GM19035 (cell line): ENCODE results near the gene ZBTB7C.

Source experiments
- ATAC-seq: cut with Tn5 transposase; IDR thresholded peaks from one replicate; pipeline ENCODE4 v1.9.1; 2021; ENCODE audit not compliant: unreplicated experiment

Gene ZBTB7C

DNA sequence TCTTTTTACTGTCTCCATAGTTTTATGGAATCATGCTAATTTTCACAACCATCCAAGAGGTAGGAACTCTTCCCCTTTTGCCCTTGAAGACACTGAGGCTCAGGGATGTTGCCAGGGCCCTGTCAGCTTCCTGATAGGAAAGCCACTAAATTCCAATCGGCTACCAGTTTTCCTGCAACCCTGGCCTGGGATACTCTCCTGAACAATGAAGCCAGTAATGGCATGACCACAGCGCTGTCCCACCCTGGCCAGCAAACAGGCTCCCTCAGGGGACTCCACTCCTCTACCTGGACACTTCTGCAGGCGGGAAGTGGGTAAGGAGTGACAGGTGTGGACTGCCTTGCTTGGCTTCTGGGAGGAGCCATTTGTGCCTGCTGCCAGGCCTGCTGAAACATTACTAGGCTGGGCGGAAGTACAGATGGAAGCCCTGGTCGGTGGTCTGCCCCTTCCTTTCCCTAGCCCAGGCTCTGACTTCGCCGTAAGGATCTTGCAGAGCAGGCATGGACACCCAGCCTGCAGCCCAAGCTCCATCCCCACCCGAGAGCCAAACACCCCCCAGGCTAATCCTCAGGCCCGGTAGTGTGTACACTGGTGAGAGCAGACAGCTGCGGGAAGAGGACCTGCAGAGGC lies 400.0 kb downstream of the ZBTB7C start:
- ATAC-seq, result no peak

DNA sequence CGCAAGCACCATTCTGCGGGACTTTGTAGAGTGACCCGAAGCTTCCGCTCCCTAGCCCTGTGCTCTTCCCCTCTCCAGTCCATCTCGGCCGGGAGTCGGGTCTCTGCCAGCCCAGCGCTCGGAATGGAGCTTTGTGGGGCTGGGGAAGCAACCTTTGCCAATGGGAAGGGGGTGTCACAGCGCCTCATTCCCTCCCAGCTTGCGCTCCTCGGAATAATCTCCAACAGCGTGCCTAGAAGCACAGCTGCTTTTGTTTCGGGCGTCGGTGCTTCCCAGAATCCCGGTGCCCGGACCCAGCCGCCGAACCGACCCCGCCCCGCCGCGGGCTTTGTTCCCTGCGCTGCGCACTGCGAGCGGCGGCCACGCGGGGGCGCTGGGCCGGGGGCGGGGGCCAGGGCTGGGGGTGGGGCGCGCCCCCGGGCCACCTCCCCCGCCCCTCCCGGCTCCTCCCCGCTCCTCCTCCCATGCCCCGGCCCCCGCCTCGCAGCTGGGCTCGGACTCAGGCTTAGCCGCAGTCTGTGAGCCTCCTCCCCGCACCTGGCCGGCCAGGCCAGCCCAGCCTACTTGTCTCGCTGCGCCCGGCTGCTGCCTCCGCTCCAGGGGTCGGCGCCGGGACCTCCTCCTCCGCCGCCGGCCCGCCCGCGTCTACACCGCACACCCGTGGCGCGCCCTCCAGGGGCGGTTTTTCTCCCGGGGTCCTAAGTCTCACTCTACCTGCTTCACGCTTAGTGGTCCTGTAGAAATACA lies 401.1 kb downstream of the ZBTB7C start:
- ATAC-seq, result no peak

DNA sequence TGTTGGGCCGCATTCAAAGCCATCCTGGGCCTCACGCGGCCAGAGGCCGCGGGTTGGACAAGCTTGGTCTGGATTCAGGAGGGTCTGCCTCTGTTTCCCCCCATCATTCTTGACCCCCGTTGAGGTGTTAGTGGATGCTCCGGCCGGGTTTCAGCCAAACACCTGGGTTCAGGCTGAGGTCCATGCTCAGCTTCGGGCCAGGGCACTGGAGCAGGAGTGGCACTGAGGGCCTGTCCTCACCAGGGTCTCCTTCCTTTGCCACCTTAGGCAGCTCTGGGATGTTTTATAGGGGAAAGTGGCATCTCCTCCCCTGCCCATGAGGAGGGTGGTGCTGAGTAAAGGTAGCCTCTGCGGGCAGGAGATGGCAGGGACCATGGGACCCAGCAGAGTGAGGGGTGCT lies 401.8 kb downstream of the ZBTB7C start:
- no peak for ATAC-seq

DNA sequence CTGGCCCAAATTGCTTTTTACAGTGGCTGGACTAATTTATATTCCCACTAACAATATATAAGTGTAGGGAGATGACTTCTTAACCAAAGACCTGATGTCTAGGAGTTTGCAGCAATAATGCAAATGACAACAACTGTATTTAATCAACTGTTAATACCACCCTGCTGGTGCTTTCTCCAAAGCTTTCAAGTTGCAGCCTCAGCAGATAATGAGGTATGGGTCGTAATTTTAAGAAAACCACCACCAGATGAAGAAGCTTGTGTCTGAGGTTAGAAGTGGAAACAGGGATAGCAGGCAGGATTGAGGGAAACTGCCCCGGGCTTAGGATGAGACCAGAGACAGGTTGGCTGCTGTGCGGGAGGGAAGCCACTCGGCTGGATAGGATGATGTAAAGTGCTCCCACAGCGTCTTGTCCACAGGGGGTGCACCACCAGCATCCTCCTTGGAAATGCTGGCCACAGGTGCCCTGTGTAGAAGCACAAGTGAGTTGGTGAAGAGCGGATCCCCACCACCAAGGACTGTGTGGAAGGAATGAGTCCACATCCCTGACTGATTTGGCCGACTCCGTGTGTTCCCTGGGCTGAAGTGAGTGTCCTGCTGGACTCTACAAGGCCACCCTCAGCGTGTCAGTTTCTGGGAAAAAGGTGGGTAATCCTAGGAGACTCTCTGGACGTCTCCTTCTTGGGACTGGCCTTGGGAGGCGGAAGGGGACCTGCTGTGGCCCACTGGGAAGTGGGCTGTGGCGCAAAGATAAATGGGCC lies 402.6 kb downstream of the ZBTB7C start:
- ATAC-seq, result no peak

DNA sequence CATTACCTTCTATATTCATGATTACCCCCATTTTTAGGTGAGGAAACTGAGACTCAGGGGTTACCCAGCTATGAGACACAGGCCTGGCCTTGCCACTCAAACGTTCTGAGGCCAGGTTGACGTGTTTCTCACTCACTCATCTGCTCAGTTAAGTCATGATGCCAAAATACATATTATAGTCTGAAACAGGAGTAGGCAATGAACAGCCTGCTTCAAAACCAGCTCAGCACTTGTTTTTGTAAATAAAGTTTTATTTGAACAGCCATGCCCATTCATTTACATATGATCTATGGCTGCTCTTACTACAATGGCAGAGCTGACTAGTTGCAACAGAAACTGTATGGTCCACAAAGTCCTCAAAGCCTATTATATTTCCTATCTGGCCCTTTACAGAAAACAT lies 404.6 kb downstream of the ZBTB7C start:
- no peak for ATAC-seq

DNA sequence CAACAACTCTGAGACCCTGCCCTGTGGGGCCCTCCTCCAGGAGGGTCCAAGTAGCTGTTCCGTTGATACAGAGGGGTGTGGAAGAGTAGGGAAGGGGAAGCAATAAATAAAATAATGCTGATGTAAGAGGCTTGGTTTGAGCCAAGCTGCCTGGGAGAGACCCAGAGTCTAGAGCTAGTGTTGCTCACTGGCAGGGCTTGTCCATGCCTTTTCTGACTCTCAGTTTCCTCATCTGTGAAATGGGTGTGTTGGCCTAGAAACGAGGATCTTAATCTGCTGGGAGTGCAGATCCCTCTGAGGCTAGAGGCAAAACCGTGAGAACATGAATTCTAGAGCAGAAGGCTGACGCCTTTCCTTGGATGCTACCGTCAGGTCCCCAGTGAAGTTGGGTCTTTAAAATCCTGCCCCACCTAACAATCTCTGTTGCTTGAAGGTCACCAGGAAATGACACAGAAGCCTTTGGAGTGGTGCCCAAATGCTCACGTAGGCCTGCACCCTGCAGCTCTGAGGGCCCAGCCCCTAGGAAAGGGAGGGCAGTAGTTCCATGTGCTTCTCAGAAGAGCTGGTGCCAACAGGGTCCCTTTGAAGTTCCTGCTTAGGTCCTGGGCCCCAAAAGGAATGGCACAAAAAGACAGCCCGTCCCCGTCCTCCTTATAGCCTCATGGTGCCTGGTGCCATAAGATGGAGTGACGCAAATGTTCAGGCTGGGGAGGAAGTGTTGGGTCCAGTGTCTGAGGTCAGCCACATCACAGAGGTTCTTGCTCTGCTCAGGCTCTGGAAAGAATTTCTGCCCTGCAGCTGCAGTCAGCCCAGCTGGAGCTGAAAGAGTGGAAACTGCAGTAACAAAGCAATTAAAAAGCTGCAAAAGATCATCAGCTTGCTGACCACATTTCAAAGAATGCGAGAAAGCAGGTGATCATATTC lies 405.5 kb downstream of the ZBTB7C start:
- ATAC-seq, result no peak

DNA sequence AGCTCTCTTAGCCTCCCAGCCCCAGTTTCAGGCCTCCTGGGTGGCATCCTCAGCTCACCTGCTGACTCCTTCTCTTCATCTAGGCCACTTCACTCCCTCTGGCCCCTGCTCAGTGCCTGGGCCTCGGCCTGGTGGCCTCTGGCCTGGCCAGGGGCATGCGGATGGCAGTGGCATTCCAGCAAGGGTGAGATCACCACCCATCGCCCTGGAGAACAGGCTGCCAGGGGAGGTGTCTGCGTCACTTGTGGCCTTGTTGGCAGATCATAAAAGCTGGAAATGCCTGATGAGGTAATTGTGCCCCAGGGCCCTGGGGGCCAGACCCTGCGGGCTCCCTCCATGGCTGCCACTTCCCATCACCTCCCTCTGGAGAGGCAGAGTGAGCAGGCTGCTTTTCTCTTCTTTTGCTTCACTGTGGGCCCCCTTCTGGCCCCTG lies 406.2 kb downstream of the ZBTB7C start:
- no peak for ATAC-seq

DNA sequence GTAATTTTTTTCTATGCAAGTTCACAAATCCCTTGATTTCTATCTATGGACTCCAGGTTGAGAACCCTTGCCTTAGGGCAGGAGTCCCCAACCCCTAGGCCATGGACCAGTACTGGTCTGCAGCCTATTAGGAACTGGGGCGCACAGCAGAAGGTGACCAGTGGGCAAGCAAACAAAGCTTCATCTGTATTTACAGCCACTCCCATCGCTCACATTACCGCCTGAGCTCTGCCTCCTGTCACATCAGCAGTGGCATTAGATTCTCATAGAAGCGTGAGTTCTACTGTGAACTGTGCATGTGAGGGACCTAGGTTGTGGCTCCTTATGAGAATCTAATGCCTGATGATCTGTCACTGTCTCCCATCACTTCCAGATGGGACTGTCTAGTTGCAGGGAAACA lies 408.5 kb downstream of the ZBTB7C start:
- no peak for ATAC-seq

DNA sequence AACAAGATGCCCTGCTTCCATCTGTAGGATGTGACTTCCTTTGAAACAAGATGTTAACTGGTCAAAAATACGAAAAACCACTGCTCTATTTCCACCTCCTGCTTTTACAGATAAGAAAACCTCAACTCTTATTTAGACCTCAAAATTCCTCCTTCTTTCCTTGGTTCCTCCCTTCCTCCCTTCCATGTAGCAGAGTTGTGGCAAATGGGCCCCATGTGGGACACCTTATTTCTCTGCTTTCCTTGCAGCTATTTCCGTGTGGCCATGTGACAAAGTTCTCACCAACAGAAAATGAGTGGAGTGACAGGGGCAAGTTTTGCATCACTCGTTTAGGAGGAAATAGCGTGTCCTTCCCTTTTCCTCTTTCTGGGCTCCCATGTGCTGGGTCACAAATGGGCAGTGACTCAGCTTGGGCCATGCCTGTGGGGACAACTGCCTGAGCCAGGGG lies 409.4 kb downstream of the ZBTB7C start:
- no peak for ATAC-seq

DNA sequence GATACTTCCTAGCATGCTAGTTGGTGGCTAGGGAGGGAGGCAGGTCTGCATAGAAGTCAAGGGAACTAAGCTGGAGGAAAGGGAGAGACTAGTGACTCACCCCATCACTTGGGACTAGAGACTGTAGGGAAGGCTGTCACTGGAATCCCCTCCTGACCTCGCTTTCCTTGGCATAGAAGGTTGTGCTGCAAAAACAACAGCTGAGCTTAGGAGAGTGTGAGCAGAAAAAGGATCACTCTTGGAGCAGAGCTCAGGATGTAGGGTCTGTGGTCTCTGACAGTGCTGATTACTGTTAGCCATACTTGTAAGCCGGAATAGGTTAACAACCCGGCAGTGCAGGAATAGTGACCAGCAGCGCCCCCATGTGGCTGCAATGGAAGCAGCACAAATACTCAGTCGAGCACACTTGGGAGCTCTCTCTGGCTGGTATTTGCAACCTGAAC lies 411.8 kb downstream of the ZBTB7C start:
- ATAC-seq, result no peak

DNA sequence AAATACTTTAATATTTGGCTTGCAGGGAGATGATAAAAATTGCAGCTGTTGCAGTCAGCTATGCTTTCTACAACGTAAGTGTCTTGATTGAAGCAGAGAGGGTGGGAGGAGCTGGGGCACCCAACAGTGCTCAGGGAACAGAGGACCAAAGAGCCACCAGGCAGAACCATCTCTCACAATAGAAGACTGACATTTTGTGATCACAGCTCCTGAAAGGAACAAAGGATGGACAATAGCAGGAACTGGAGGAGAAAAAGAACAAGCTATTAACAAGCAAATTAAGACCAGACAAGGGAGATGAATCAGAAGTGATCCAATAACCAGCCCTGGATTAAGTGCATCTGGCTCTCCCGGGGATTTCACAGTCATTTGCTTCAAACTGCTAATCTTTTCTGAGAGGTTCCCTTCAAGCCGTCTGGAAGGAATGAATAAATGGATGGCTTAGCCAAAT lies 413.1 kb downstream of the ZBTB7C start:
- ATAC-seq, result no peak

DNA sequence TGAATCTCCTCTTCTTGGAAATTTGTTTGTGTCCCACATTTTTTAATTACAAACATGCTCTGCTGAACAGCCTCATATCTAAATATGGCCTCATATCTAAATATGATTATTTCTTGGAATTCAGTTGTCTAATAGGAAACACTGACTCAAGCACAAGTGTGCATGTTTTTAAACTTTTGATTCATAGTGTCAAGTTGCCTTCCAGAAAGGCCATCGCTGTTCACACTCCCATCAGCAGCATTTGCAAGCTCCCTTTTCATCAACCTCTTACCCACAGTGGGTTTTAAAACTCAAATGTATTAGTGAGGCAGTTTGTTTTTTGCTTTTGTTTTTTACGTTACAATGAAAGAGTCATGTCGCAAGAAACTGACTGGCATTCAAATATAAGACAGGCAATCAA lies 413.5 kb downstream of the ZBTB7C start:
- no peak for ATAC-seq

DNA sequence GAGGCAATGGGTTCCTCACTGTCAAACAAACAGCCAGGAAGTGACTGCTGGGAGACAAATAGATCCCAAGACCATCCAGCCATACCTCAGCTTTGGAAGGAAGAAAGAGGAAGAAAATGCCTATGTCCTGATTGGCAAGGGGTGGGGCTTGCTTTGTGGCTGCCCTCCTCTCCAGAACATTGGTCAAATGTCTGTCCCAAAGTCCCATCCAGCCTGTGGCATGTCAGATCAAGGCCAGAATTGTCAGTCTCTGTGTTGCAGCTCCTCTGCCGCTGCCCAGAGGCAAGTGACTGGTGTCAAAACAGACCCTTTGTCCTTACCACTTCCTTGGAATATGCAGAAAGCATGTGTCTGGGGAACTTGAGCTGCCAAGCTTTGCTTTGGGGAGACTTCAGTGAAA lies 415.8 kb downstream of the ZBTB7C start:
- ATAC-seq, result no peak

DNA sequence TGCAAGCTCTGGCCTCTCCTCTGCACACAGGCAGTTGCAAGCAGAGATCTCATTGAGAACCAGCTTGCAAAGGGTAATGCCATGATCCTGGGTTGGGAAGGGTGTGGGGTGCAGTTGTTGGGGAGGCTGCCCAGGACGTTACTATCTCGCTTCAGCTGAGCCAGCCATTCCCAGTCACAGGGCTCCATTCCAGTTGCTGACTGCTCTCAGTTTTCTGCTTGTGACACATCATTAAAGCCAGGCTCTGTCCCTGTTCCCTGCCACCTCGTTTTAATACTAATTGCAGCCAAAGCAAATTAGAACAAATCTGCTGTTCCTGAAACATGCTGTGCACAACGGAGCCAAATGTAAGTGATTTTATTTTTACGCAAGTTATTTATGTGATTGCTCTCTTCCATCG lies 416.2 kb downstream of the ZBTB7C start:
- no peak for ATAC-seq

DNA sequence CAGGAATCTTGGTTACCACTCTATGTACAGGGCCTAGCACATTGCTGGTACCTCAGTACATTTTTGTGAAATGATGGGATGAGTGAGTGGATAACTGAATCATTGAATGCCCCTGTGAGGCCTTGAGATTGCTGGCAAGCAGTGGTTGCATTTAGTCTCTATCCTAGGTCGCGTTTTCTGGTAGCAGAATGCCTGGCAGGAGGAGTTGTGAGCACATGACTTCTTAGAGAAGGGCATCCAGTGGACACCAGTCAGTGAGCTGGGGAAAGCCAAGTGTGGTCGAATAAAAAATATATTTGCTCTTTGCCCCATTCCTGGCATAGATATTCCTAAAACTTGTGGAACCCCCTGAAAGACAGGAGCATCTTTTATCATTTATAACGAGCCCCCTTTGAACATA lies 416.9 kb downstream of the ZBTB7C start:
- no peak for ATAC-seq

DNA sequence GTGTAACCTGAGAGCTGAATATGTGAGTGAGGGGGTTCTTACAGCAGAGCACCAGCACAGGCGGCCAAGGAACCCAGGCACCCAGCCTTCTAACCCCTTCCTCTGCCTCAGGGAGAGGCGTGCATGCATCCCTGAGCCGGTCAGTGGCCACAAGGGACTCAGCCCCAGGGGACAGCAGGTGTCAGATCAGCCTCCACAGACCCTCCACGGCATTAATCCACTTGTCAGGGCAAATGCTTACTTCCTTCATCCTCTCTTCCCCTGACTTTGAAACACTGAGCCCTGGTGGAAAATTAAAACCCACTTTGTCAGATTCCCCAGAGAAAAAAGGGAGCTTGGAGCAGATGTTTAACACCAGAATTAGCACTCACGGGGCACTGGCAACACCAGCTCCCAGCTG lies 418.2 kb downstream of the ZBTB7C start:
- ATAC-seq, result no peak

DNA sequence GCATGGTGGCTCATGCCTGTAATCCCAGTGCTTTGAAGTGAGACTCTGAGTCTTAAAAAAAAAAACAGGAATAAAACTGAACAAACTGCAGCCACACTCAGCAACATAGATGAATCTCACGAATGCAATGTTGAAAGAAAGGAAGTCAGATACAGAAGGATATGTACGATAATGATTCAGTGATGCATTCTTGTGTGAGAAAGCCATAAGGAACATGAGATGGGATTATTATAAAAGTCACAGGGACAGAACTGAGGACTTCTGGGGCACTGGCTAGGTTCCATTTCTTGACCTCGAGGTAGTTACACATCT lies 421.8 kb downstream of the ZBTB7C start:
- ATAC-seq, result no peak

DNA sequence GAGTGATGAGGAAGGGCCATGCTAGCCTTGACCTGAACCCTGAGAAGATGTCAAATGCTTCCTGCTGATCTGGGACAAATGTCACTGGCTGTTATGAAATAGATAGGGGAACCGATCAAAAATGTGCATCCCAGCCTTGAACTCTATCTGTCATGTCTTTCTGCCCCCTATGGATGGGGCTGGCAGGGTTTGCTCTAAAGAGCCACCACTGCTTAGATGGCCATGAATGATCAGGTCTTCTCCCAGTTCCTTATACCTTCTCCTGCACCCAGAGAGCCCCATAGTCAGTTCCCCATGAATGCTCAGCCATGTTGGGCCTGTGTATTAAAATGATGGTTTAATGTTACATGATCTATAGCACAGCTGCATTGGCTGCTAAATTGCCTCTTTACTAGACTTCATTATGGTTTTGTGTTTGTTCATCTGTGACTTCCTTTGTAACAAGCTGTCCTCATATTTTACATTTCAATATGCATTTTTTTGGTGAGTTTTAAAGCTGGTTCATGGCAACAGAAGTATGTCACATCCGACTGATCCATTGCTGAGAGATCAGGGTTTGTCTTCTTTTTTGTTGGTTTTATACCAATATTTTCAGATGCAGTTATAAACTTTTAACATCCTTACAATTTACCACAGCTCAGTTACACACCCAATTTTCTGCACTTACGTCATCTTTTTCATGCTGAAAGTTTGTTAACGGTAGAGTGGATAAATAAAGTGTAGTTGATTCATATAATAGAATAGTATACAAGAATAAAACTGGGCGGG lies 422.4 kb downstream of the ZBTB7C start:
- no peak for ATAC-seq

DNA sequence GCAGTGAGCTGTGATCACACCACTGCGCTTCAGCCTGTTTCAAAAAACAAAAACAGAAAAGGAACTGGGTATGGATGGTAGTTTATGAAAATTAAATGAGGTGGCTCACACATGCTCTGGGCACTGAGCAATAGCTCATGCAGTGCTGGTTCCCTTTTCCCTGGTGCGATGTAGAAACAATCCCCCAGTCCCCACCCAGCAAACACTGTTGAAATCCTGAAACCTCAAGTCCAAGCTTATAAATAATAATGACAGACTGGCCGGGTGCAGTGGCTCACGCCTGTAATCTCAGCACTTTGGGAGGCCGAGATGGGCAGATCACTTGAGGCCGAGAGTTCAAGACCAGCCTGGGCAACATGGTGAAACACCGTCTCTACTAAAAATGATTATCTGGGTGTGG lies 423.3 kb downstream of the ZBTB7C start:
- ATAC-seq, result no peak

DNA sequence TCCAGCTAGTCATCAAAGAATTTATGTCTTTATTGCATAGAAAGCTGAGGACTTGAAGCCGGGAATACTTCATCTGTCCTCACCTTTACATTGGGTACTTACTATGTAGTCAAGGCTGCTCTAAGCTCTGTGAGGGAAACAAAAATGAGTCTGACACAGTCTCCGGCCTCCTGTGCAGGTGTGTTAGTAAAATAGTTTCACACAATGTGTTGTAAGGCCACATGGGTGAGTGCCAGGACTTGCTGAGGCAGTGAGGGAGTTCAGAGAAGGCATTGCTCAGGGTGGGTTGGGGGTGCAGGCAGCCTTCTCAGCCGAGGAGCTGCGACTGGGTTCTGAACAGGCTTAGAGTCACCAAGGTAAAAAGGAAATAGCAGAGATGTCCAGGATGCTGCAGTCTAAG lies 424.2 kb downstream of the ZBTB7C start:
- no peak for ATAC-seq
